Body of pancreas (tissue), 4 donors: ENCODE results near the gene FOXR1.

Experiments used
- CTCF ChIP-seq, 7 experiments: fragments of 450-650 bp in 4 of 7; fragments of 200-600 bp in 3 of 7; sonication (generic) in 3 of 7; IDR thresholded peaks; one replicate each; pipeline ENCODE4 v1.5.1; 2016 to 2019; ENCODE audit warnings: antibody characterized with exemption in 7 of 7
- POLR2A ChIP-seq, 3 donors: fragments of 450-650 bp; IDR thresholded peaks; one replicate each; pipeline ENCODE4 v1.6.1; 2016; ENCODE audit warnings: antibody characterized with exemption in 3 of 3, mild to moderate bottlenecking in 2 of 3

GRCh38 chr11:118973985-118974384 lies 2.4 kb downstream of the FOXR1 start:
- no peak for TF ChIP-seq CTCF (IDR thresholded peaks at IDR 0.05)
- TF ChIP-seq POLR2A (IDR thresholded peaks at IDR 0.05) = no peak
